Psoas muscle (tissue), 8 donors: Measurements from ENCODE around the gene MYBPC2. TPM values are rescaled to one million over a fixed set of nuclear protein-coding genes. Genes with fewer than 3 reads are reported as not detected.

Experiments
- ATAC-seq, 4 donors: fragments of 200-7000 bp; cut with Tn5 transposase; one replicate each; pipeline ENCODE4 v1.9.1; 2020; ENCODE audit warnings: moderate library complexity in 3 of 4, mild to moderate bottlenecking in 2 of 4
- DNase-seq, 2 donors: peaks; one replicate each; pipeline ENCODE4 v3.0.0-alpha.2; 2020
- H3K27ac ChIP-seq: fragments of 200-600 bp; one replicate; pipeline ENCODE4 v1.8.0; 2022
- H3K27me3 ChIP-seq, 3 donors: fragments of 200-600 bp in 1 of 3; one replicate each; pipeline versions ENCODE4 v1.6.1 to v1.8.0; 2013 to 2022; ENCODE audit warnings: low read length in 2 of 3, mild to moderate bottlenecking in 2 of 3, moderate library complexity in 1 of 3; ENCODE audit not compliant: insufficient read depth in 3 of 3
- H3K36me3 ChIP-seq, 2 donors: fragments of 200-600 bp in 1 of 2; one replicate each; pipeline versions ENCODE4 v1.6.1 to v1.8.0; 2013 to 2022; ENCODE audit warnings: low read depth in 1 of 2, mild to moderate bottlenecking in 1 of 2, moderate library complexity in 1 of 2; ENCODE audit not compliant: insufficient read depth in 1 of 2
- H3K4me1 ChIP-seq: fragments of 200-600 bp; one replicate; pipeline ENCODE4 v1.8.0; 2022
- H3K4me3 ChIP-seq: fragments of 200-600 bp; one replicate; pipeline ENCODE4 v1.8.0; 2022; ENCODE audit warnings: mild to moderate bottlenecking
- H3K9me3 ChIP-seq: fragments of 200-600 bp; one replicate; pipeline ENCODE4 v1.8.0; 2022
- WGBS, 3 donors: extraction: QIAGEN DNeasy Blood & Tissue Kit; methylation state at CpG; one replicate each; pipeline versions ENCODE4 v1.1.6 to v1.1.7; 2013; 5-methylcytosine and 5-hydroxymethylcytosine counted together
- intact Hi-C, 2 donors: fragments of 100-400 bp; cut with DNase I; formaldehyde crosslinking; loops; one replicate each; pipeline versions ENCODE4 v1.11.0 to v1.14.2; 2022
- polyA plus RNA-seq, 3 donors: library from polyadenylated mRNA; stranded (reverse); fragments of 200-250 nt; gene quantifications; one replicate each; pipeline ENCODE4 v1.2.3, GENCODE V29; 2013
- total RNA-seq, 4 donors: library from RNA; stranded (reverse); fragmentation: NEBNext Ultra II Directional in 2 of 4; extraction: Animal tissue kit (Norgen Biotek cat#: 25700) in 2 of 4; gene quantifications; one replicate each; pipeline versions ENCODE4 v1.2.1 to v1.2.4, GENCODE V29; 2021 to 2023
- TF ChIP-seq, protein P1 (sequence below): fragments of 200-600 bp; IDR thresholded peaks from one replicate; pipeline ENCODE4 v1.8.0; 2022; ENCODE audit warnings: antibody characterized with exemption
- donor health status: healthy with polysubstance abuse.
- donor health status: DM: no; HTN: no; CAD: no; lungs with moderate emphysema.
- donor health status: Bipolar disorder and iron deficiency.
- donor health status: healthy.
- donor health status: DM: yes; HTN: yes; CAD: no.
- donor health status: DM: no; HTN: no; CAD: no.
- donor health status: DM: no; HTN: no; CAD: no.
- donor health status: DM: yes; HTN: yes; CAD: no.

Gene MYBPC2
- total and polyA plus RNA-seq, 7 donors = 65.8 to 1,898 (median 1,123) TPM

DNA sequence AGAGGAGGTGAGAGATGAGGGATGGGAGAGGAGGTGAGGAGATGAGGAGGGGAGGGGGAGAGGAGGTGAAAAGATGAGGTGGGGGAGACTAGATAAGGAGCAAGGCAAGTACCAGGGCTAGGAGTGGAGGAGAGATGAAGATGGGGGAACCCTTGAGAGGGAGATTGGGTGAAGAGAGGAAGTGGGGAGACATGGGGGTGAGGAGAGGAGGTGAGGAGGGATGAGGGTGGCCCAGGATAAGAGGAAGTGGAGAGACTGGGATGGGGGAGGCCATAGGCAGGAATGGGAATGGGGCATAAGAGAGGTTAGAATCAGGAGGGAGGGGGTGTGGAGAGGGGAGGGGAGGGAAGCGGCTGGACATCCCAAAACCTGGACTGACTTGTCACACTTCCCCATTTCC is 26.9 kb downstream of the MYBPC2 start:
- Histone ChIP-seq H3K27me3 (peaks cover 0 to 13% (median 0%) of the 10 kb centered on the region in 3 donors), H3K27ac (no peak overlapping the region), H3K4me3 (no peak overlapping the region), H3K9me3 (no peaks in the 10 kb centered on the region), H3K36me3 (peaks cover 0 to 71% of the 10 kb centered on the region in 2 donors), H3K4me1 (no peaks in the 10 kb centered on the region)
- ATAC-seq = no peak
- 14 to 56% (median 33%) methylated on average over 1 of the region's 1 CpG for WGBS, 3 donors
- no peak for DNase-seq
- intact Hi-C loops = loop anchor here (5.0 kb wide), 2 partner anchors 92 to 102 kb away; partner anchors contain the start of gene NAPSA (in 1 of the 2)
- TF ChIP-seq, protein P1, sequence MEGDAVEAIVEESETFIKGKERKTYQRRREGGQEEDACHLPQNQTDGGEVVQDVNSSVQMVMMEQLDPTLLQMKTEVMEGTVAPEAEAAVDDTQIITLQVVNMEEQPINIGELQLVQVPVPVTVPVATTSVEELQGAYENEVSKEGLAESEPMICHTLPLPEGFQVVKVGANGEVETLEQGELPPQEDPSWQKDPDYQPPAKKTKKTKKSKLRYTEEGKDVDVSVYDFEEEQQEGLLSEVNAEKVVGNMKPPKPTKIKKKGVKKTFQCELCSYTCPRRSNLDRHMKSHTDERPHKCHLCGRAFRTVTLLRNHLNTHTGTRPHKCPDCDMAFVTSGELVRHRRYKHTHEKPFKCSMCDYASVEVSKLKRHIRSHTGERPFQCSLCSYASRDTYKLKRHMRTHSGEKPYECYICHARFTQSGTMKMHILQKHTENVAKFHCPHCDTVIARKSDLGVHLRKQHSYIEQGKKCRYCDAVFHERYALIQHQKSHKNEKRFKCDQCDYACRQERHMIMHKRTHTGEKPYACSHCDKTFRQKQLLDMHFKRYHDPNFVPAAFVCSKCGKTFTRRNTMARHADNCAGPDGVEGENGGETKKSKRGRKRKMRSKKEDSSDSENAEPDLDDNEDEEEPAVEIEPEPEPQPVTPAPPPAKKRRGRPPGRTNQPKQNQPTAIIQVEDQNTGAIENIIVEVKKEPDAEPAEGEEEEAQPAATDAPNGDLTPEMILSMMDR = no peak

GRCh38 chr19:50460161-50460765 is 27.6 kb downstream of the MYBPC2 start:
- H3K27me3 ChIP-seq = peaks cover 0 to 13% (median 2%) of the 10 kb centered on the region in 3 donors
- DNase-seq (no peak), ATAC-seq (no peak)
- no peak overlapping the region for H3K27ac ChIP-seq
- peaks cover 0 to 66% of the 10 kb centered on the region in 2 donors for H3K36me3 ChIP-seq
- no peaks in the 10 kb centered on the region for H3K9me3 ChIP-seq
- WGBS, 3 donors = 19 to 28% (median 21%) methylated on average over 13 of the region's 13 CpGs
- intact Hi-C loops = loop anchor here (5.0 kb wide), 2 partner anchors 93 to 103 kb away; partner anchors contain the start of gene NAPSA (in 1 of the 2)
- no peak overlapping the region for H3K4me3 ChIP-seq
- TF ChIP-seq, protein P1 = no peak
- no peaks in the 10 kb centered on the region for H3K4me1 ChIP-seq

- DNase-seq (peak; percentile 50 to 68), ATAC-seq (peak; percentile 53 to 76 (median 69))
- Histone ChIP-seq H3K9me3 (no peaks in the 10 kb centered on the region), H3K4me1 (peaks cover 9% of the 10 kb centered on the region), H3K4me3 (no peak overlapping the region), H3K27me3 (peaks cover 0 to 13% (median 2%) of the 10 kb centered on the region in 3 donors), H3K36me3 (peaks cover 0 to 61% of the 10 kb centered on the region in 2 donors), H3K27ac (no peak overlapping the region)
- WGBS, 3 donors = 32 to 38% (median 33%) methylated on average over 28 of the region's 28 CpGs
- TF ChIP-seq, protein P1 = peak; percentile 76
- intact Hi-C loops = loop anchor here (5.0 kb wide), 2 partner anchors 94 to 104 kb away; partner anchors contain the start of gene NAPSA (in 1 of the 2)
These were observed 28.6 kb downstream of the MYBPC2 start for GRCh38 chr19:50461066-50461875.

DNA sequence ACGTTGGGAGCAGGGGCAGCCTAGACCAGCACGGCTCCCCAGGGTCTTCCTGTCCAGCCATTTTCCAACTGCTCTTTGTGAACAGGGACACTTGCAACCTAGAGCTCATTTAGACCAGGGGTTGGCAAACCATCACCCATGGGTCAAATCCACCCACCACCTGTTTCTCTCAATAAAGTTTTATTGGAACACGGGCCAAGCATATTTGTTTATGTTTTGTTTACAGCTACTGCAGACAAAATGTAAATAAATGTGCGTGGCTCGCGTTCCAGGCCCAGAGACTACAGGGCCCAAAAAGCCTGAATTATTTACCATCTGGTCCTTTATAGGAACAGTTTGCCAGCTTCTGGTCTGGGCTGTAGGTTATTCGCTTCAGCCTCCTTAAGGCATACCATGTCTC is 30.3 kb downstream of the MYBPC2 start:
- no peaks in the 10 kb centered on the region for H3K9me3 ChIP-seq
- ATAC-seq (no peak), DNase-seq (no peak)
- TF ChIP-seq, protein P1 = no peak
- intact Hi-C loops = loop anchor here (5.0 kb wide), 2 partner anchors 96 to 106 kb away; partner anchors contain the start of gene NAPSA (in 1 of the 2)
- no peak overlapping the region for H3K4me3 ChIP-seq
- 64 to 71% (median 65%) methylated on average over 7 of the region's 7 CpGs for WGBS, 3 donors
- peaks cover 0 to 45% of the 10 kb centered on the region in 2 donors for H3K36me3 ChIP-seq
- H3K4me1 ChIP-seq = peaks cover 9% of the 10 kb centered on the region
- peaks cover 0 to 9% (median 2%) of the 10 kb centered on the region in 3 donors for H3K27me3 ChIP-seq
- H3K27ac ChIP-seq = no peak overlapping the region
